ENCODE results near the gene SPANXN3. TPM values are rescaled to one million over a fixed set of nuclear protein-coding genes. Genes with fewer than 3 reads are reported as not detected.
"Not testable (repeated sequence)": the region's sequence is repeated elsewhere in the genome, so short reads cannot be mapped to it uniquely, and the experiment has no call there.

SPANXN3 gene, protein sequence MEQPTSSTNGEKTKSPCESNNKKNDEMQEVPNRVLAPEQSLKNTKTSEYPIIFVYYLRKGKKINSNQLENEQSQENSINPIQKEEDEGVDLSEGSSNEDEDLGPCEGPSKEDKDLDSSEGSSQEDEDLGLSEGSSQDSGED
- total RNA-seq, result not detected

DNA sequence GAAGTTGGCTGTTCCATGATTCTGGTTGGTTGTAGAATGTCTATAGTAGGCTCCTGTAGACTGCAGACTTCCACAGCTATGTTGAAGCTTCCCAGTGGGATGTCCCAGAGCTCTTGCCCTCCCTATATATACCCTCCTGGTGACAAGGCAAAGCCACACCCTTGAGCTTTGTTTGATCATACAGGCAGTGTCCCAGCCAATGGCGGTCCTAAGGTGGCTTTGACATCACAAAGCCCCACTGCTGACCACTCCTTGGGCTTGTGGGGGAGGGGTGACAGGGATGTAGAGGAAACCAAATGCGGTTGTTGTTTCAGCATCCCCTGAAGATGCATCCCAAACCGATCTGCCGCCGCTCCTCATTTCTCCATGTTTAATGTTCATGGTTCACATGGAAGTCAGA, at the start of gene SPANXN3:
Gene SPANXN3, minus strand, starts transcription at position 101 of the 400 bp plus-strand sequence. Its CDS starts 84 bp downstream, at position 17.
- H3K27ac Mint-ChIP-seq; DNase-seq; H3K4me1 Mint-ChIP-seq; H3K9me3 Mint-ChIP-seq; H3K36me3 Mint-ChIP-seq (ENCODE audit: low read depth); CTCF ChIA-PET; H3K27me3 Mint-ChIP-seq; H3K4me3 Mint-ChIP-seq; POLR2A ChIA-PET: not testable (repeated sequence)

DNA sequence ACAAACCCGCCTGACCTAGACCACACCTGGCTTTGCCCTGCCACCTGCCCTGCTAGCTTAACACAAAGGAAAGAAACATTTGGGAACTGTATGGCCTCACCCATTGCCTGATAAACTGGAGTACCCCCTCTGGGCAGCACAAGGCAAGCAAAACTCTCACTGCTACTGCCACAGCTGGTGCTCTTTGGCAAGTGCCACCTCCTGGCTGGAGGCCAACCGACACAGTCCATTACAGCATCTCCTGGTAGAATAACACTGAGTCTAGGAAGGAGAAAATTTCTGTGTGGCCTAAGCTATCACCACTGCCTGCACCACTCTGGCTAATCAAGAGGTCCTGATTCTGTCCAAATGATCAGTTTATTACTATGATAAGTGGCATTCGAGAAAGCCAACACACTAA, 18.9 kb upstream of the SPANXN3 start:
- no peak overlapping the region for H3K27ac Mint-ChIP-seq
- ChIA-PET CTCF (no interaction called here), POLR2A (no interaction called here)
- H3K9me3 Mint-ChIP-seq, result peaks cover 2% of the 10 kb centered on the region
- no peaks in the 10 kb centered on the region for H3K4me1 Mint-ChIP-seq
- no peak overlapping the region for H3K4me3 Mint-ChIP-seq
- no peak for DNase-seq
- no peaks in the 10 kb centered on the region for H3K36me3 Mint-ChIP-seq (ENCODE audit: low read depth)
- H3K27me3 Mint-ChIP-seq, result no peaks in the 10 kb centered on the region

DNA sequence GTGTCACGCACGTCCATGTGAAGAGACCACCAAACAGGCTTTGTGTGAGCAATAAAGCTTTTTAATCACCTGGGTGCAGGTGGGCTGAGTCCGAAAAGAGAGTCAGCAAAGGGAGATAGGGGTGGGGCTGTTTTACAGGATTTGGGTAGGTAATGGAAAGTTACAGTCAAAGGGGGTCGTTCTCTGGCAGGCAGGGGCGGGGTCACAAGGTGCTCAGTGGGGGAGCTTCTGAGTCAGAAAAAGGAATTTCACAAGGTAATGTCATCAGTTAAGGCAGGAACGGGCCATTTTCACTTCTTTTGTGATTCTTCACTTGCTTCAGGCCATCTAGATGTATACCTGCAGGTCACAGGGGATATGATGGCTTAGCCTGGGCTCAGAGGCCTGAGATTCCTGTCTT, 15.1 kb downstream of the SPANXN3 start:
- H3K4me1 Mint-ChIP-seq; H3K9me3 Mint-ChIP-seq; POLR2A ChIA-PET; H3K27me3 Mint-ChIP-seq; H3K36me3 Mint-ChIP-seq (ENCODE audit: low read depth); H3K27ac Mint-ChIP-seq; CTCF ChIA-PET; DNase-seq; H3K4me3 Mint-ChIP-seq: not testable (repeated sequence)

DNA sequence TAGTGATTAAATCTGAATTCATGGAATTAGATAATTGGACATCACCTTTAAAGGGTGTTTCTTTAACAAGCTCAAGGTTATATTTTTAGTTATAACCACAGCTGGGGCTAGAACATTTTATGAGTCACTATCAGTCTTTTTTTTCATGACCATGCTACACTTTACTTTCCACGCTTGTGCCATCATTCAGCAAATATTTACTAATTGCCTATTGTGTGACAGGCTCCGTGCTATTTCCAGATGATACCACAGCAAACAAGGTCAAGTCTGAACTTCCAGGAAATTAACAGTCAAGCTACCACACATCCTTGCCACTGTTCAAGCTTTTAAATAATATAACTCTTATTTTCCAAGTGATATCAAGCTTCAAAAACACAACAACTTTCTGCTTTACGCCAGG, 16.5 kb downstream of the SPANXN3 start:
- Mint-ChIP-seq H3K27ac (no peak overlapping the region), H3K4me3 (no peak overlapping the region), H3K27me3 (no peaks in the 10 kb centered on the region), H3K36me3 (ENCODE audit: low read depth) (no peaks in the 10 kb centered on the region), H3K9me3 (peaks cover 9% of the 10 kb centered on the region), H3K4me1 (no peaks in the 10 kb centered on the region)
- ChIA-PET POLR2A (no interaction called here), CTCF (no interaction called here)
- no peak for DNase-seq

- no peaks in the 10 kb centered on the region for H3K27me3 Mint-ChIP-seq
- no peaks in the 10 kb centered on the region for H3K4me1 Mint-ChIP-seq
- DNase-seq, result no peak
- ChIA-PET CTCF (no interaction called here), POLR2A (no interaction called here)
- H3K27ac Mint-ChIP-seq, result no peak overlapping the region
- no peaks in the 10 kb centered on the region for H3K9me3 Mint-ChIP-seq
- no peaks in the 10 kb centered on the region for H3K36me3 Mint-ChIP-seq (ENCODE audit: low read depth)
- H3K4me3 Mint-ChIP-seq, result no peak overlapping the region
Measured at GRCh38 chrX:143486105-143486504, 31.2 kb downstream of the SPANXN3 start.

DNA sequence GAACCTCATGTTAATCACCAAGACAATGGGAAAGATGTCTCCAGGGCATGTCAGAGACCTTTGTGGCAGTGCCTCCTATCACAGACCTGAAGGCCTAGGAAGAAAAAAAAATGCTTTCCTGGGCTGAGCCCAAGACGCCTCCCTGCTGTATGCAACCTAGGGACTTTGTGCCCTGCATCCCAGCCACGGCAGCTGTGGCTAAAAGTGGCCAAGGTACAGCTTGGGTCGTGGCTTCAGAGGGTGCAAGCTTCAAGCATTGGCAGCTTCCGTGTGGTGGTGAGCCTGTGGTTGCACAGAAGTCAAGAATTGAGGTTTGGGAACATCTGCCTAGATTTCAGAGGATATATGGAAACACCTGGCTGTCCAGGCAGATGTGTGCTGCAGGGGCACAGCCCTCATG, 40.5 kb downstream of the SPANXN3 start:
- CTCF ChIA-PET, result no interaction called here

DNA sequence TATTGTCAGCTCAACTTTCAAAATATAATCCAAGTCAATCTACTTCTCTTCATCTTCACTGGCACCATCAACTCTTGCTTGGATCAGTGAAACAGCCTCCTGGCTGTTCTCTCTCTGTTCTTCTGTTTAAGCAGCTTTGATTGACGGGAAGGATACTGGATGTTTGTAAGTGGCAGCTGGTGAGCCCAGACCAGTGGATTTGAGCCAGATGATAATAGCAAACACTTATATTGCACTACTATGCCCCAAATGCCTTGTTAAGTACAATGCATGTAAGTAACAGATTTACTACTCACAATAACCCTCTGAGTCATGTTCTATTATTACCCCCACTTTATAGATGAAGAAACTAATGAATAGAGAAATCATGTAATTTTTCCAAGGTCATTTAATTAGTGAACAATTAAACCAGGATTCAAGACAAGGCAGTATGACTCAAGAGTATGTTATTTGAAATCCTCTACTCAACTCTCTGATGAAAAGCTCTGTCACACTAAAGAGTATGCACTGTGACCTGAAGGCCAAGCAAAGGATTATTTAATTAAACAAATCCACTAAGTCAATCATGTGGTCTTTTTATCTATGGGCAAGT, 44.8 kb downstream of the SPANXN3 start:
- Mint-ChIP-seq H3K36me3 (ENCODE audit: low read depth) (no peaks in the 10 kb centered on the region), H3K9me3 (peaks cover 3% of the 10 kb centered on the region), H3K27me3 (no peaks in the 10 kb centered on the region), H3K27ac (no peak overlapping the region), H3K4me3 (no peak overlapping the region), H3K4me1 (no peaks in the 10 kb centered on the region)
- ChIA-PET CTCF (no interaction called here), POLR2A (no interaction called here)
- DNase-seq, result no peak

More for the DNA sequence above, 40.5 kb downstream of the SPANXN3 start:
- Mint-ChIP-seq H3K4me3 (no peak overlapping the region), H3K36me3 (ENCODE audit: low read depth) (no peaks in the 10 kb centered on the region), H3K27me3 (no peaks in the 10 kb centered on the region), H3K9me3 (peaks cover 3% of the 10 kb centered on the region), H3K27ac (no peak overlapping the region), H3K4me1 (no peaks in the 10 kb centered on the region)
- POLR2A ChIA-PET, result no interaction called here
- no peak for DNase-seq

GRCh38 chrX:143466130-143466529, 51.1 kb downstream of the SPANXN3 start:
- ChIA-PET CTCF (no interaction called here), POLR2A (no interaction called here)
- Mint-ChIP-seq H3K9me3 (no peaks in the 10 kb centered on the region), H3K36me3 (ENCODE audit: low read depth) (no peaks in the 10 kb centered on the region), H3K4me3 (no peak overlapping the region), H3K4me1 (no peaks in the 10 kb centered on the region), H3K27ac (no peak overlapping the region), H3K27me3 (no peaks in the 10 kb centered on the region)
- no peak for DNase-seq

DNA sequence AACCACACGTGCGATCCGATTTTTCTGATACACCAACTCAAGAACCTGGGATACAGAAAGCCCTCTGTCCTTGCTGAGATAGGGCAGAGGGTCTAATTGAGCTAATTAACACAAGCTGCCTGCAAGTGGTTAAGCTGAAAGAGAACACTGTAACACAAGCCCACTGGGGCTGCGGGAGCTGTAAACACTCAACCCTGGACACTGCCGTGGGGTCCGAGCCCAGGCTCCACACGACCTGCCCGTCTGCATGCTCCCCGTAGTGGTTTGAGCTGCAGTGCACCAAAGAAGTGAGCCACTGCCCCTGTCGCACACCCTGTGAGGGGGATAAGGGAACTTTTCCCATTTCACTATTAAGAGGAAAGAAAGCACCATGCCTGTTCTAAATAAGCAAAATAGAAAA, 54.6 kb downstream of the SPANXN3 start:
- H3K9me3 Mint-ChIP-seq, result peaks cover 2% of the 10 kb centered on the region
- ChIA-PET POLR2A (no interaction called here), CTCF (no interaction called here)
- no peaks in the 10 kb centered on the region for H3K36me3 Mint-ChIP-seq (ENCODE audit: low read depth)
- no peak overlapping the region for H3K4me3 Mint-ChIP-seq
- no peak for DNase-seq
- H3K27me3 Mint-ChIP-seq, result no peaks in the 10 kb centered on the region
- no peak overlapping the region for H3K27ac Mint-ChIP-seq
- no peaks in the 10 kb centered on the region for H3K4me1 Mint-ChIP-seq

GRCh38 chrX:143461606-143462005, 55.7 kb downstream of the SPANXN3 start:
- ChIA-PET CTCF (no interaction called here), POLR2A (no interaction called here)
- no peaks in the 10 kb centered on the region for H3K27me3 Mint-ChIP-seq
- peaks cover 2% of the 10 kb centered on the region for H3K9me3 Mint-ChIP-seq
- H3K4me3 Mint-ChIP-seq, result no peak overlapping the region
- no peaks in the 10 kb centered on the region for H3K36me3 Mint-ChIP-seq (ENCODE audit: low read depth)
- no peaks in the 10 kb centered on the region for H3K4me1 Mint-ChIP-seq
- DNase-seq, result no peak
- no peak overlapping the region for H3K27ac Mint-ChIP-seq

Other genes starting within 250 kb of the SPANXN3 start
- not detected for gene SLITRK4, start 118.6 kb upstream of the SPANXN3 start, total RNA-seq
- gene SPANXN2, start 203.3 kb upstream of the SPANXN3 start, total RNA-seq, result not detected